SU-DHL-6 (cell line): Measurements from ENCODE around the gene RAD51B.

Experiments used
- H2AFZ ChIP-seq: fragments of 200-600 bp; sonication (generic); 2 replicates; pipeline ENCODE4 v1.6.1; 2014; ENCODE audit warnings: low read depth, mild to moderate bottlenecking, moderate library complexity, mixed read lengths, antibody characterized with exemption, low read length; ENCODE audit not compliant: severe bottlenecking
- H3F3A ChIP-seq: fragments of 200-600 bp; shearing (Covaris generic); 2 replicates; pipeline ENCODE4 v1.6.0; 2016; ENCODE audit warnings: antibody characterized with exemption, mild to moderate bottlenecking; ENCODE audit not compliant: insufficient read depth
- H3K27ac ChIP-seq: fragments of 200-600 bp; sonication (generic); 2 replicates; pipeline ENCODE4 v1.5.1; 2016; ENCODE audit warnings: low read depth, mild to moderate bottlenecking, low read length, moderate library complexity, mixed read lengths
- H3K27me3 ChIP-seq: fragments of 200-600 bp; sonication (generic), shearing (Covaris generic); 2 replicates; pipeline ENCODE4 v1.6.0; 2014; ENCODE audit warnings: mild to moderate bottlenecking, low read length
- H3K36me3 ChIP-seq: fragments of 200-600 bp; sonication (generic); 2 replicates; pipeline ENCODE4 v1.6.1; 2014; ENCODE audit warnings: mild to moderate bottlenecking, low read length, mixed read lengths
- H3K4me2 ChIP-seq: fragments of 300-600, 200-600 bp; shearing (Covaris generic), sonication (generic); 2 replicates; pipeline ENCODE4 v1.6.0; 2014; ENCODE audit warnings: low read length, low read depth, mild to moderate bottlenecking; ENCODE audit not compliant: poor library complexity, severe bottlenecking
- H3K4me3 ChIP-seq: fragments of 200-600 bp; sonication (generic); 2 replicates; pipeline ENCODE4 v1.5.1; 2014; ENCODE audit warnings: antibody characterized with exemption, low read length, mild to moderate bottlenecking, mixed read lengths; ENCODE audit not compliant: insufficient read depth, poor library complexity, severe bottlenecking
- H3K79me2 ChIP-seq: fragments of 200-600 bp; sonication (generic); 2 replicates; pipeline ENCODE4 v1.6.1; 2014; ENCODE audit warnings: mild to moderate bottlenecking, low read length, moderate library complexity; ENCODE audit not compliant: insufficient read depth
- H3K9ac ChIP-seq: fragments of 200-600 bp; sonication (generic); 2 replicates; pipeline ENCODE4 v1.7.0; 2014; ENCODE audit warnings: mild to moderate bottlenecking, low read length
- H3K9me2 ChIP-seq: fragments of 200-600 bp; sonication (generic); replicated peaks from 2 replicates; pipeline ENCODE4 v1.6.1; 2014; ENCODE audit warnings: low read length; ENCODE audit not compliant: insufficient read depth
- H3K9me3 ChIP-seq: fragments of 200-600 bp; sonication (generic); 2 replicates; pipeline ENCODE4 v1.6.1; 2014; ENCODE audit warnings: low read length, mixed read lengths; ENCODE audit not compliant: insufficient read depth
- H4K20me1 ChIP-seq: fragments of 200-600 bp; sonication (generic); 2 replicates; pipeline ENCODE4 v1.6.1; 2014; ENCODE audit warnings: low read depth, mild to moderate bottlenecking, antibody characterized with exemption, low read length, moderate library complexity, mixed read lengths
- EZH2phosphoT487 ChIP-seq: fragments of 200-600 bp; sonication (generic), shearing (Covaris generic); conservative IDR thresholded peaks from 2 replicates; pipeline ENCODE4 v1.6.1; 2018; ENCODE audit warnings: mild to moderate bottlenecking, antibody characterized with exemption, low read length, moderate library complexity, mixed read lengths
- TF ChIP-seq, protein P1 (sequence below): fragments of 200-600 bp; sonication (generic); IDR thresholded peaks from one replicate; pipeline ENCODE4 v1.5.1; 2017; ENCODE audit warnings: antibody characterized with exemption, mild to moderate bottlenecking, low read length, moderate library complexity; ENCODE audit not compliant: insufficient read depth, poor library complexity, severe bottlenecking

Gene RAD51B

DNA sequence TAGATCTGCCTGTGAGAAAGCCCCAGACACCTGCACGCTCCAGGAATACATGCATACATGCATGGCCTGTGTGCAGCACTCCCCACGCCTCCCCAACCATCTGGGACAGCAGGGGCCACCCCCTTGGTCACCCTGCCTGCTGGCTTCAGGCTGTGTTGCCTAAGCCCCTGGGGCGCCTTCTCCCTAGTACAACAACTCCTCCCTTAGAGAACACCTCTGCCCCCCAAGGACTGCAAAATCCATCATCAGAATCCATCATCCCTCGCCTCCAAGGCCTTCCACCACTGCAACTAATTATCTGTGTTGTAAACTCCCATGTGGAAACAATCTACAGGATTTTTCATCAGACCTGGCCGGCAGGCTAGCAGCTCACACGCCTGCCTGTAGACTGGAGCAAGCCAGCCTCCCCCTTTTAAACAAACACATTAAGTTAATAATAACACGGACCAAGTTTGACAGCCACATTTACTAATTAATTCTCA is 936.5 kb downstream of the RAD51B start:
- Histone ChIP-seq H3K4me2 (no peak overlapping the region), H3K4me3 (no peak overlapping the region), H3K9ac (no peak overlapping the region), H3K9me2 (no peaks in the 10 kb centered on the region), H3K9me3 (no peaks in the 10 kb centered on the region), H3F3A (no peaks in the 10 kb centered on the region), H3K27ac (no peak overlapping the region), H2AFZ (no peak overlapping the region), H3K36me3 (no peaks in the 10 kb centered on the region), H3K27me3 (no peaks in the 10 kb centered on the region), H3K79me2 (no peaks in the 10 kb centered on the region), H4K20me1 (no peaks in the 10 kb centered on the region)
- TF ChIP-seq, protein P1, sequence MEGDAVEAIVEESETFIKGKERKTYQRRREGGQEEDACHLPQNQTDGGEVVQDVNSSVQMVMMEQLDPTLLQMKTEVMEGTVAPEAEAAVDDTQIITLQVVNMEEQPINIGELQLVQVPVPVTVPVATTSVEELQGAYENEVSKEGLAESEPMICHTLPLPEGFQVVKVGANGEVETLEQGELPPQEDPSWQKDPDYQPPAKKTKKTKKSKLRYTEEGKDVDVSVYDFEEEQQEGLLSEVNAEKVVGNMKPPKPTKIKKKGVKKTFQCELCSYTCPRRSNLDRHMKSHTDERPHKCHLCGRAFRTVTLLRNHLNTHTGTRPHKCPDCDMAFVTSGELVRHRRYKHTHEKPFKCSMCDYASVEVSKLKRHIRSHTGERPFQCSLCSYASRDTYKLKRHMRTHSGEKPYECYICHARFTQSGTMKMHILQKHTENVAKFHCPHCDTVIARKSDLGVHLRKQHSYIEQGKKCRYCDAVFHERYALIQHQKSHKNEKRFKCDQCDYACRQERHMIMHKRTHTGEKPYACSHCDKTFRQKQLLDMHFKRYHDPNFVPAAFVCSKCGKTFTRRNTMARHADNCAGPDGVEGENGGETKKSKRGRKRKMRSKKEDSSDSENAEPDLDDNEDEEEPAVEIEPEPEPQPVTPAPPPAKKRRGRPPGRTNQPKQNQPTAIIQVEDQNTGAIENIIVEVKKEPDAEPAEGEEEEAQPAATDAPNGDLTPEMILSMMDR = no peak
- TF ChIP-seq EZH2phosphoT487 = no peak

DNA sequence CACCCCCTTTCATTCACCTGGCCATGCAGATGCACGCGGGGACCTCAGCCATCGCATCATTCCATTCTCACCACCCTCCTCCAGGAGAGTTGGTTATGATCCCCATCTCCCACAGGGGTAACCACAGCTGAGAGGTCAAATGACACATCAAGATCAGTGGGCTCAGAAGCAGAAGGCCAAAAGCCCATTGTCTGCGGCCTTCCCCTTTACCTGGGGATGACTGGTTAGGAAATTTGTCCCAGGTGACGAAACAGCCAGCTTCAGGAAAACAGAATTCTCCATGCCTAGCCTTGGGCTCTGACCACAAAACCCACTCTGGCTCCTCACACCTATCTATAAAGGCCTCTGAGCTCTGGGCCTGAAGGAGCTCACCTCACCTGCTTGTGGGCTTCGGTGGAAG is 937.2 kb downstream of the RAD51B start:
- TF ChIP-seq EZH2phosphoT487 = no peak
- TF ChIP-seq, protein P1 = no peak

DNA sequence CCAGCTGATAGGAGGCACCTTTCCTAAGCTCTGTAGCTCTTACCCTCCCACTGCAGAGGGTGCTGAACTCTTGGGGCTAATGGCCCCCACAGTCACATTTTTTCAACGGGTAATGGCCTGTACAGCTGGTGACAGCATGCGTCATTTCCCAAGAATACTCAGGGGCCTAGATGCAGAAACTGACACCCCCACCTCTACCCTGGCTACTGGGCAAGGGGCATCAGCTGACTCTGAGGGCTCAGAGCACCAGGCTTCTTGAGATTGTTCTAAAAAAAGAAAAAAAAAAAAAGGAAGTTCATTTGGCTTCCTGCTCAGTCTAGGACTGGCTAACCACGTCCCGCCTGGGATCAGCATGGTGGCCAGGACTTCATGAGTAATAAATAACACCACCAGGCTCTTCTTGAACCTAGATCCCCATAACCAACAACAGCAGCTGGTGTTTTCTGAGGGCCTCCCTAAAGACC is 938.1 kb downstream of the RAD51B start:
- no peak overlapping the region for H3K4me3 ChIP-seq
- H3K79me2 ChIP-seq = no peaks in the 10 kb centered on the region
- H3K4me2 ChIP-seq = no peak overlapping the region
- no peaks in the 10 kb centered on the region for H3K9me2 ChIP-seq
- TF ChIP-seq, protein P1 = no peak
- no peak for TF ChIP-seq EZH2phosphoT487
- no peaks in the 10 kb centered on the region for H3F3A ChIP-seq
- H3K27ac ChIP-seq = no peak overlapping the region
- H2AFZ ChIP-seq = no peak overlapping the region
- no peaks in the 10 kb centered on the region for H4K20me1 ChIP-seq
- H3K9me3 ChIP-seq = no peaks in the 10 kb centered on the region
- H3K27me3 ChIP-seq = no peaks in the 10 kb centered on the region
- H3K36me3 ChIP-seq = no peaks in the 10 kb centered on the region
- no peak overlapping the region for H3K9ac ChIP-seq

More for the DNA sequence above, 937.2 kb downstream of the RAD51B start:
- Histone ChIP-seq H3K27ac (no peak overlapping the region), H3F3A (no peaks in the 10 kb centered on the region), H4K20me1 (no peaks in the 10 kb centered on the region), H3K9me2 (no peaks in the 10 kb centered on the region), H3K4me3 (no peak overlapping the region), H3K9me3 (no peaks in the 10 kb centered on the region), H3K79me2 (no peaks in the 10 kb centered on the region), H3K9ac (no peak overlapping the region), H3K4me2 (no peak overlapping the region), H3K36me3 (no peaks in the 10 kb centered on the region), H2AFZ (no peak overlapping the region), H3K27me3 (no peaks in the 10 kb centered on the region)

DNA sequence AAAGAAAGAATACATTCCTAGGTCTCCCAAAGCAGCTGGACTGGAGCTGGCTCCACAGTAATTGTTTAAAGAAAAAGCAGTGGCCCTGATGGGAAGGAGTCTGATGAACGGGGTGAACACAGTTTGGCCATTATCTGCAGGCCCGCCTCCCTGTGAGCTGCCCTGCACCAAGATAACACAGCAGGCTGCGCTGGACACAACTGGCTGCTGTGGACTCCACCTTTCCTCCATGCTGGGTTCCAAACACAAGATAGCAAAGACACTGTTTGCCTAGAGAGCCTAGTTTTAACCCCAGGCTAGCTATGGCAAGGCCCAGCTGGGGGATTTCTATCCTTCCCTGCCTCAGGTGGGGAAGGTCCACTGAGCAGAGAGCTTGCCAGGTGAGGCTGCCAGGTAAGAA is 938.7 kb downstream of the RAD51B start:
- H3K79me2 ChIP-seq = no peaks in the 10 kb centered on the region
- no peak overlapping the region for H3K27ac ChIP-seq
- H3K4me2 ChIP-seq = no peak overlapping the region
- no peaks in the 10 kb centered on the region for H3K36me3 ChIP-seq
- H3K4me3 ChIP-seq = no peak overlapping the region
- H3K27me3 ChIP-seq = no peaks in the 10 kb centered on the region
- no peak overlapping the region for H3K9ac ChIP-seq
- H3K9me2 ChIP-seq = no peaks in the 10 kb centered on the region
- no peak overlapping the region for H2AFZ ChIP-seq
- H4K20me1 ChIP-seq = no peaks in the 10 kb centered on the region
- no peak for TF ChIP-seq EZH2phosphoT487
- no peaks in the 10 kb centered on the region for H3K9me3 ChIP-seq
- no peaks in the 10 kb centered on the region for H3F3A ChIP-seq
